VCaP (cell line): ENCODE measurements around the gene ARHGEF40.

Experiments used
- H3K27ac ChIP-seq: fragments of 450-650 bp; 2 replicates; pipeline ENCODE4 v1.5.1; 2017
- CTCF ChIP-seq: fragments of 450-650 bp; conservative IDR thresholded peaks from 2 replicates; pipeline ENCODE4 v1.5.1; 2017; ENCODE audit warnings: mild to moderate bottlenecking, moderate library complexity

The ARHGEF40 gene

GRCh38 chr14:21102521-21103410, 32.7 kb downstream of the ARHGEF40 start:
- peak overlapping the region; percentile 97 for H3K27ac ChIP-seq
- TF ChIP-seq CTCF = no peak

GRCh38 chr14:21103411-21103709, 33.3 kb downstream of the ARHGEF40 start:
- no peak; the same call in 1 of the 2 replicates for TF ChIP-seq CTCF
- peak overlapping the region; percentile 97 for H3K27ac ChIP-seq

DNA sequence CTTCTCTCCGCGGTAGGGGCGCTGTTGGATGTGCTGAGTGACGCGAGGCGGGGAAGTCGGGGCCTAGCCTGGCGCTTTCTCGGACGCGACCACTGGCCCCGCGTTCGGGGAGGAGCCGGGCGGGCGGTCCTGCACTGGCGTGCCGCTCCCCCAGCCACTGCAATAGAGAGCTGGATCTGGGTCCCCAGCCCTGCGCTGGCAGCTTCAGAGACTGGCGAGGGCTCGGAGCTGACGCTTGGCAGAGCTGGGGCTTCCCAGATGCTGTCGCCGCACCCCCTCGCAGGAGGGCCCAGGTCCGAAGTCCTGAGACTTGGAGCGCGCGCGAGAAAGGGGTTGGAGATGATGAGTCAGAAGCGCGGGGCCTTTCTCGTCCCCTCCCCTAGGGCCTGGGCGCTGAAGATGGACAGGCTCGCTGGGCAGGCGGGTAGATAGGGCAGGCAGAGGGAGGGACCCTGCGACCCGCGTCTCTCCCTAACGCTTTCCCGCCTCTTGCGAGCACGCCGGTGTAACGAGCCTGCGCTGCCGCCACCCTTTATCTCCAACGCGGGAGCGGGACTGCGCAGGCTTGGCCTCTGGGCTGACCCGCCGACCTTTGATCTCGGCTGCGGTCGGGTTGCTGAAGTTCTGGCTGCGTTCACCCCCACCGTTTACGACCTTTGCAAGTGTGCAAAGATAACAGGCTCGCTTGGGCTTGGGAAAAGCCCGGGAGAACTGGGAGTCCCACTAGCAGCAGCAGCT, 33.8 kb downstream of the ARHGEF40 start:
- peak; percentile 82; the same call in 1 of the 2 replicates for TF ChIP-seq CTCF
- H3K27ac ChIP-seq = peak overlapping the region; percentile 97

DNA sequence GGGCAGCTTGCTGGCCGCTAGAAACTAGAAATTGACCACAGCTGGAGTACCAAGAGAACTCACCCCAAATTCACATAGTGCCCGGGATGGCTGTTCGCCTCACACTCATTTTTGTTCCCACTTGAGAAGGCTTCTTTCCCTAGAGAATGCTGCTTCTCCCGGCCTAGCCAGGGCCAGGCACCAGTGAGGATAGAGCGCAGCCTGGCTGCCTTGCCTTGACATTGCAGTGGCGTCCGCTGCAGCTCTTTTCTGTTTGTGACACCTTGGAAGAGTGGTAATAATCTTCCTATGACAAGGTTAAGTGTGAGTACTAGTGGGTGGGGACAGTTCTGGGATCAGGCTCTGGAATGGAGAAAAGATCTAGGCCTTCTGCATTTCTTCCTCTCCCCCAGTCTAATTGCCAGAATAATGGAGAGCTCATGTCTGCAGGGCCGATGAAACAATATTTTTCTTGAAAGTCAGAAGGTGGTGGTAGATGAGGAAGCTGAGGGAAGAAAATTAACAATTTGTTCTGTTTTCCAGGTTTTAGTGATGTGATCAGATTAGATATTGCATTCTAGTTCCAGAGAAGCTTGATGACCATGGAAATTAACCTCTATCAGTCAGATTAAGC, 34.5 kb downstream of the ARHGEF40 start:
- peak; percentile 92 for TF ChIP-seq CTCF
- peak overlapping the region; percentile 97 for H3K27ac ChIP-seq

GRCh38 chr14:21105095-21105494, 35.0 kb downstream of the ARHGEF40 start:
- TF ChIP-seq CTCF = no peak
- peak overlapping the region; percentile 97 for H3K27ac ChIP-seq

DNA sequence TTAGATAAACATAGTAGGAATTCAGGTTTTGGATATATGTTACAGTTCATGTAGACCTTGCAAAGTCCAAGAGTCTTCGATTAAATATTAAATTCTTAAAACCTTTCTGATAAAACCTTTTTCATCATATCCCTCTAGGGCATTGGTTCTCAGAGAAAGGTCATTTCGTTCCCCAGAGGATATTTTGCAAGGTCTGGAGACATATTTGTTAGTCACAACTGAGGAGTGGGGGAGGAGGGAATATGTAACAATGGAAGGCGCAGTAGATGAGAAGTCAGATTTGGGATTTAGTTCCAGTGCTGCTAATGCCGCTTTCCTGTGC, 36.0 kb downstream of the ARHGEF40 start:
- no peak for TF ChIP-seq CTCF
- H3K27ac ChIP-seq = peak overlapping the region; percentile 97; the same call in 1 of the 2 replicates

DNA sequence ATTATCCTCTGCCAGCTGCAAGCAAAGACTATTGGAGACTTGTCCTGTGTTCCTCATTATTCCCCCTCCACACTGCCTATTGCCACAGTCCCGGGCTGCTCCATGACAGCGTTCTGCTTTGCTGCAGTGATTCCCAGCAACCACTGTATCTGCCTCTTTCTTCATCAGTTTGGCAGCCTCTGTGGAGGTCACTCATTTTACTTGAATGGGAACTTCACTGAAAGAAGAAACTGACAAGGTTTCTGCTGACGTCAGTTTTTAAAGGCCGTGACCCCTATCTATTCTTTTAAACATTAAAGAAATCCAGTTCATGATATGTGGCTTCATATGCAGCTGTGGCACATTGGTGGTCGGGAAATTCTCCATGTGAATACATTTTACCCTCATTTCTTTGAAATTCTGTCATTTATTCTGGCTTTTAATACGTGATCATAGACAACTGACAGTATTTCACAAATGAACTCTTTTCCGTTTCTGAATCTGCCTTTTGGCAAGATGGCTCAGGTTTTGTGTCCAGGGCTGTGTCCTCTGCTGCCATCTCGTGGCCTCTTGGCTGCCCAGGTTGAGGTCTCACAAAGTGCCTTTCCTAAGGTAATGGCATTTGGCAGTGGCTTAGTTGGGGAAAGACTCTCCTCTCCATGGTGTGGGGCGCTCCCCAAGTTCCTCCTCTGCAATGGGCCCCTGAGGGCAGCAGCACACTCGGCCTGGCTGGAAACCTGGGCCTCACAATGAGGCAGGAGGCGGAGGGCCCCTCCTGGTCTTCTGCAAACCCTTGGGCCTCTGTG, 36.6 kb downstream of the ARHGEF40 start:
- peak overlapping the region; percentile 97; the same call in 1 of the 2 replicates for H3K27ac ChIP-seq
- TF ChIP-seq CTCF = peak; percentile 96
